Right forelimb (tissue), 1 donor: ENCODE results near the gene EZR.
"Not testable (repeated sequence)": the region's sequence is repeated elsewhere in the genome, so short reads cannot be mapped to it uniquely, and the experiment has no call there.

Experiments
- DNase-seq: peaks from one replicate; pipeline ENCODE4 v3.0.0-alpha.2; 2018

The EZR gene

GRCh38 chr6:158840465-158840864 is 21.3 kb upstream of the EZR start:
- DNase-seq, result no peak

- DNase-seq, result no peak
Measured at GRCh38 chr6:158839796-158840195, 20.6 kb upstream of the EZR start.

GRCh38 chr6:158838790-158839189 is 19.6 kb upstream of the EZR start:
- not testable (repeated sequence) for DNase-seq

- peak; percentile 59 for DNase-seq
Measured at GRCh38 chr6:158837684-158838625, 18.8 kb upstream of the EZR start.

- no peak for DNase-seq
Measured at GRCh38 chr6:158836625-158837311, 17.6 kb upstream of the EZR start.

GRCh38 chr6:158835616-158836221 is 16.6 kb upstream of the EZR start:
- no peak for DNase-seq

- DNase-seq, result no peak
Measured at GRCh38 chr6:158834675-158835385, 15.7 kb upstream of the EZR start.

- not testable (repeated sequence) for DNase-seq
Measured at GRCh38 chr6:158832807-158833206, 13.6 kb upstream of the EZR start.

- DNase-seq, result no peak
Measured at GRCh38 chr6:158832026-158832425, 12.9 kb upstream of the EZR start.

- DNase-seq, result no peak
Measured at GRCh38 chr6:158831571-158831970, 12.4 kb upstream of the EZR start.

- no peak for DNase-seq
Measured at GRCh38 chr6:158830736-158831135, 11.6 kb upstream of the EZR start.

- DNase-seq, result no peak
Measured at GRCh38 chr6:158828807-158829206, 9.6 kb upstream of the EZR start.

- no peak for DNase-seq
Measured at GRCh38 chr6:158826819-158827501, 7.8 kb upstream of the EZR start.

- DNase-seq, result no peak
Measured at GRCh38 chr6:158825951-158826306, 6.8 kb upstream of the EZR start.

- no peak for DNase-seq
Measured at GRCh38 chr6:158825038-158825950, 6.1 kb upstream of the EZR start.

- DNase-seq, result not testable (repeated sequence)
Measured at GRCh38 chr6:158823616-158824015, 4.4 kb upstream of the EZR start.

- DNase-seq, result no peak
Measured at GRCh38 chr6:158819977-158820622, 932 bp upstream of the EZR start.

GRCh38 chr6:158818581-158819212 is 471 bp downstream of the EZR start:
- peak; percentile 83 for DNase-seq

GRCh38 chr6:158817728-158818580 is 1.2 kb downstream of the EZR start:
- peak; percentile 81 for DNase-seq
